ENCODE results near the gene C5orf58.

C5orf58 gene

DNA sequence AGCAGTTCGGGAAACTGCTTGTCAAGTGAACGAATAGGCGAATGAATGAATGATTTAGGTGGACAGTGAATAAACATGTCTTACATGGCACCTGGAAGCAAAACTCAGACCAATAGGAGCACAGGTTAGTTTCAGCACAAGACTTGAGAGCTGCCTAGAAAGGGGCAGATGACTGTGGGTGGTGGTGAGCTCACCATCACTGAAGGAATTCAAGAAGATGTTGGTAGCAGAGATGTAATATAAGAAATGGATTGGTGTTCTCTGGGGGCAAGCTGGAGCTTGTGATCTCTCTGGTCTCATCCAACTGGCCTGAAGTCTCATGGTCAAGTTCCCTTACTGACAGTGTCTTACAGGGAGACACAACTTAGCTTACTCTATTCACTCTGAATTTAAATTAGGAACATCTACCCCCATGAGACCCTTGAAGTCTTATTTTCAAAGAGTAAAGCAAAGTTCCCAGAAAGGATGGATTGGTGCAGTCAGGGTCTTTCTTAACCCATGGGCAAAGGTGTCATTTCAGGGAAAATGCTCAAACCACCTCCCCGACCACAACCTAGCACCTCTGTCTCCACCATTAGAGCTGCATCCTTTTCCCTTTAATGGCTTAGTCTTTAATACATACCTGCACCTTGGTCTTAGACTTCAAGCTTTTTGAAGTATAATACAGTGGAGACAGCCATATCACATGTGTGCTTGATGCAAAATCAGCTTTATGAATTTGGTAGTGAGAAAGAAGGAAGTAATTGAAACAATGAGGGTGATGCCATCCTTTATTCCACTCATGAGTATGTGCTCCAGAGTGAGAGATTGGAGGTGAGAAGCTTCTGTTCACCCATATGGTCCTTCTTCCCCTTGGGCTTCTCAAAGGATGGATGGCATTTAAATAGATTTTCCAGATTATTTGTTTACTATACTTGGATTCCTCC lies 59.7 kb downstream of the C5orf58 start:
- Histone ChIP-seq H3K27me3 (ENCODE audit: insufficient read depth, low read length, poor library complexity) (no peaks in the 10 kb centered on the region), H2BK15ac (replicated peaks; ENCODE audit: low read depth) (no peak overlapping the region), H3K79me1 (ENCODE audit: low read length) (no peaks in the 10 kb centered on the region), H3K9ac (ENCODE audit: low read length) (no peak overlapping the region), H3K36me3 (ENCODE audit: control insufficient read depth, insufficient read depth, low read length) (no peaks in the 10 kb centered on the region), H3K4me2 (ENCODE audit: low read length) (no peak overlapping the region), H4K5ac (ENCODE audit: low read length) (no peak overlapping the region), H3K56ac (ENCODE audit: low read length) (no peak overlapping the region), H3K4me3 (ENCODE audit: low read length) (no peak overlapping the region), H3K4me1 (ENCODE audit: control insufficient read depth, low read depth, low read length) (peaks cover 2% of the 10 kb centered on the region), H3K18ac (ENCODE audit: low read length) (no peak overlapping the region), H3K4ac (ENCODE audit: low read depth, low read length) (no peak overlapping the region), H3K27ac (ENCODE audit: low read depth, low read length) (no peak overlapping the region), H2BK120ac (ENCODE audit: low read depth, low read length) (no peak overlapping the region), H3K79me2 (ENCODE audit: control insufficient read depth, insufficient read depth, low read length) (no peaks in the 10 kb centered on the region), H3K23ac (ENCODE audit: low read length) (no peak overlapping the region), H2BK5ac (ENCODE audit: low read length) (no peak overlapping the region), H2AK5ac (ENCODE audit: low read length) (no peak overlapping the region), H4K8ac (ENCODE audit: low read depth, low read length) (no peak overlapping the region)
- no peak for DNase-seq
- no CpG with 5 or more reads among the region's 4 CpGs for WGBS (ENCODE audit: extremely low coverage, insufficient coverage, low lambda C conversion rate)

GRCh38 chr5:170293273-170293672 lies 60.5 kb downstream of the C5orf58 start:
- Histone ChIP-seq H3K27ac (ENCODE audit: low read depth, low read length) (no peak overlapping the region), H2AK5ac (ENCODE audit: low read length) (no peak overlapping the region), H3K4me2 (ENCODE audit: low read length) (no peak overlapping the region), H3K79me1 (ENCODE audit: low read length) (no peaks in the 10 kb centered on the region), H3K27me3 (ENCODE audit: insufficient read depth, low read length, poor library complexity) (no peaks in the 10 kb centered on the region), H2BK120ac (ENCODE audit: low read depth, low read length) (no peak overlapping the region), H3K56ac (ENCODE audit: low read length) (no peak overlapping the region), H3K4me1 (ENCODE audit: control insufficient read depth, low read depth, low read length) (peaks cover 2% of the 10 kb centered on the region), H3K18ac (ENCODE audit: low read length) (no peak overlapping the region), H3K9ac (ENCODE audit: low read length) (no peak overlapping the region), H2BK5ac (ENCODE audit: low read length) (no peak overlapping the region), H2BK15ac (replicated peaks; ENCODE audit: low read depth) (no peak overlapping the region), H4K5ac (ENCODE audit: low read length) (no peak overlapping the region), H3K79me2 (ENCODE audit: control insufficient read depth, insufficient read depth, low read length) (no peaks in the 10 kb centered on the region), H3K36me3 (ENCODE audit: control insufficient read depth, insufficient read depth, low read length) (no peaks in the 10 kb centered on the region), H4K8ac (ENCODE audit: low read depth, low read length) (no peak overlapping the region), H3K4ac (ENCODE audit: low read depth, low read length) (no peak overlapping the region), H3K23ac (ENCODE audit: low read length) (no peak overlapping the region), H3K4me3 (ENCODE audit: low read length) (no peak overlapping the region)
- no peak for DNase-seq
- no CpG with 5 or more reads among the region's 6 CpGs for WGBS (ENCODE audit: extremely low coverage, insufficient coverage, low lambda C conversion rate)

DNA sequence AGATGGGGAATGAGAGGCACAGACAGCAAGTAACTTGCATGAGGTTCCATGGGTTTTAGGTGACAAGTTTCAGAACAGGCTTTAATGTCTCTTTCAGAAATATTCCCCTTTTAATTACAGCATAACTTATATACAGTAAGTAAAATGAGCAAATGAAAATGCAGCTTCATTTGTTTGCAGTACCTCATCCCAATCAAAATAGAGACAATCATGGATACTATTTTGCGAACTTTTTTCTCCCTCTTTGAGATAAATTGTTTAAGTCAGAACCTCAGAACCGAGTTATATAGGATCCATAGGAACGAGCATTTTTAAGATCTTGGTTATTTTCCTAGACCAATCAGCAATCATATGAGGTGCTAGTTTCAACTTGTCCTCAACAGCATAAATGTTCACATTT lies 61.3 kb downstream of the C5orf58 start:
- H2BK120ac ChIP-seq (ENCODE audit: low read depth, low read length): no peak overlapping the region
- H2BK15ac ChIP-seq (replicated peaks; ENCODE audit: low read depth): no peak overlapping the region
- no peak overlapping the region for H4K8ac ChIP-seq (ENCODE audit: low read depth, low read length)
- H3K27me3 ChIP-seq (ENCODE audit: insufficient read depth, low read length, poor library complexity): no peaks in the 10 kb centered on the region
- no peak for DNase-seq
- no peak overlapping the region for H3K4me3 ChIP-seq (ENCODE audit: low read length)
- WGBS (ENCODE audit: extremely low coverage, insufficient coverage, low lambda C conversion rate): no CpG with 5 or more reads among the region's 3 CpGs
- no peaks in the 10 kb centered on the region for H3K79me1 ChIP-seq (ENCODE audit: low read length)
- H3K9ac ChIP-seq (ENCODE audit: low read length): no peak overlapping the region
- no peaks in the 10 kb centered on the region for H3K36me3 ChIP-seq (ENCODE audit: control insufficient read depth, insufficient read depth, low read length)
- H3K4me2 ChIP-seq (ENCODE audit: low read length): no peak overlapping the region
- H3K18ac ChIP-seq (ENCODE audit: low read length): no peak overlapping the region
- no peak overlapping the region for H3K23ac ChIP-seq (ENCODE audit: low read length)
- no peak overlapping the region for H3K56ac ChIP-seq (ENCODE audit: low read length)
- no peak overlapping the region for H2AK5ac ChIP-seq (ENCODE audit: low read length)
- no peak overlapping the region for H3K4ac ChIP-seq (ENCODE audit: low read depth, low read length)
- H3K27ac ChIP-seq (ENCODE audit: low read depth, low read length): no peak overlapping the region
- H4K5ac ChIP-seq (ENCODE audit: low read length): no peak overlapping the region
- H2BK5ac ChIP-seq (ENCODE audit: low read length): no peak overlapping the region
- H3K79me2 ChIP-seq (ENCODE audit: control insufficient read depth, insufficient read depth, low read length): no peaks in the 10 kb centered on the region
- H3K4me1 ChIP-seq (ENCODE audit: control insufficient read depth, low read depth, low read length): peaks cover 2% of the 10 kb centered on the region

DNA sequence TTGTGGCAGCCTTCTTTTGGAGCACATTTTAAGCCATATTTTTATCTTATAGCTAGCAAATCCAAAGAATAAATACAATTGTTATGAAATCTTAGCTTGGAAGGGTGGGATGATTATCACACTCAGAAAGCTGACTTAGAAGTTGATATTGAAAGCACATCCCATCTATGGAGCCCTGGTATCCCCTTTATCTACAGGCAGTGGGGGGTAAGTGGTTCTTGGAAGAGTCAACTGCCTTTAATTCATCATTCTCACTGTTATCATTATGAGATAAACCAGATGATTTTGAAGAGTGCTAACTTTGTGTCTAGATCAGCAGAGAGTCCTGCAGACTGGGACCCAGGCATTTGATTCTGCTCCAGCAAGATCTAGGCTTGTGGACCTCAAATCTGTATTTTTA lies 61.8 kb downstream of the C5orf58 start:
- Histone ChIP-seq H3K27ac (ENCODE audit: low read depth, low read length) (no peak overlapping the region), H3K4me3 (ENCODE audit: low read length) (no peak overlapping the region), H2BK120ac (ENCODE audit: low read depth, low read length) (no peak overlapping the region), H3K23ac (ENCODE audit: low read length) (no peak overlapping the region), H4K5ac (ENCODE audit: low read length) (no peak overlapping the region), H2BK5ac (ENCODE audit: low read length) (no peak overlapping the region), H3K36me3 (ENCODE audit: control insufficient read depth, insufficient read depth, low read length) (no peaks in the 10 kb centered on the region), H2AK5ac (ENCODE audit: low read length) (no peak overlapping the region), H3K56ac (ENCODE audit: low read length) (no peak overlapping the region), H3K4me2 (ENCODE audit: low read length) (no peak overlapping the region), H3K79me1 (ENCODE audit: low read length) (no peaks in the 10 kb centered on the region), H2BK15ac (replicated peaks; ENCODE audit: low read depth) (no peak overlapping the region), H3K18ac (ENCODE audit: low read length) (no peak overlapping the region), H3K4me1 (ENCODE audit: control insufficient read depth, low read depth, low read length) (peaks cover 2% of the 10 kb centered on the region), H3K27me3 (ENCODE audit: insufficient read depth, low read length, poor library complexity) (no peaks in the 10 kb centered on the region), H4K8ac (ENCODE audit: low read depth, low read length) (no peak overlapping the region), H3K9ac (ENCODE audit: low read length) (no peak overlapping the region), H3K4ac (ENCODE audit: low read depth, low read length) (no peak overlapping the region), H3K79me2 (ENCODE audit: control insufficient read depth, insufficient read depth, low read length) (no peaks in the 10 kb centered on the region)
- DNase-seq: no peak

Data from mesendoderm (in vitro differentiated cells).